ENCODE results near the gene POGZ. TPM values are rescaled to one million over a fixed set of nuclear protein-coding genes. Genes with fewer than 3 reads are reported as not detected.
"Not testable (repeated sequence)": the region's sequence is repeated elsewhere in the genome, so short reads cannot be mapped to it uniquely, and the experiment has no call there.

Gene POGZ
- total RNA-seq, 1 experiment from 2014 or later, result 13.5 TPM

GRCh38 chr1:151416231-151416630, 43.1 kb downstream of the POGZ start:
- peak; percentile 24 for DNase-seq (ENCODE audit: low read depth)

- no peak for DNase-seq (ENCODE audit: low read depth)
These were observed 47.4 kb downstream of the POGZ start for GRCh38 chr1:151411884-151412283.

GRCh38 chr1:151408891-151409290, 50.4 kb downstream of the POGZ start:
- no peak for DNase-seq (ENCODE audit: low read depth)

- no peak for DNase-seq (ENCODE audit: low read depth)
These were observed 52.0 kb downstream of the POGZ start for GRCh38 chr1:151407304-151407703.

GRCh38 chr1:151406176-151406575, 53.1 kb downstream of the POGZ start:
- DNase-seq (ENCODE audit: low read depth), result no peak

- peak; percentile 31 for DNase-seq (ENCODE audit: low read depth)
These were observed 53.9 kb downstream of the POGZ start for GRCh38 chr1:151405187-151405951.

GRCh38 chr1:151403612-151404011, 55.7 kb downstream of the POGZ start:
- no peak for DNase-seq (ENCODE audit: low read depth)

- no peak for DNase-seq (ENCODE audit: low read depth)
These were observed 56.5 kb downstream of the POGZ start for GRCh38 chr1:151402764-151403163.

- DNase-seq (ENCODE audit: low read depth), result no peak
These were observed 57.4 kb downstream of the POGZ start for GRCh38 chr1:151401860-151402259.

- DNase-seq (ENCODE audit: low read depth), result peak; percentile 25
These were observed 58.0 kb downstream of the POGZ start for GRCh38 chr1:151401125-151401788.

GRCh38 chr1:151399324-151400171, 59.7 kb downstream of the POGZ start, which contains the start of gene PSMB4:
Gene PSMB4, plus strand, starts transcription at chr1:151399573. Its CDS starts 15 bp downstream, at chr1:151399588.
- peak; percentile 90 for DNase-seq (ENCODE audit: low read depth)

GRCh38 chr1:151396265-151396664, 63.0 kb downstream of the POGZ start:
- DNase-seq (ENCODE audit: low read depth), result not testable (repeated sequence)

- DNase-seq (ENCODE audit: low read depth), result no peak
These were observed 65.7 kb downstream of the POGZ start for GRCh38 chr1:151393583-151393982.

- DNase-seq (ENCODE audit: low read depth), result no peak
These were observed 68.2 kb downstream of the POGZ start for GRCh38 chr1:151391079-151391563.

GRCh38 chr1:151390221-151391078, 68.8 kb downstream of the POGZ start:
- DNase-seq (ENCODE audit: low read depth), result not testable (repeated sequence)

- DNase-seq (ENCODE audit: low read depth), result no peak
These were observed 73.3 kb downstream of the POGZ start for GRCh38 chr1:151386002-151386401.

GRCh38 chr1:151384584-151384983, 74.7 kb downstream of the POGZ start:
- DNase-seq (ENCODE audit: low read depth), result no peak

GRCh38 chr1:151377150-151377884, 82.0 kb downstream of the POGZ start:
- DNase-seq (ENCODE audit: low read depth), result no peak

GRCh38 chr1:151373196-151373595, 86.1 kb downstream of the POGZ start:
- DNase-seq (ENCODE audit: low read depth), result no peak
